ENCODE data around the gene IGFBP2.

The IGFBP2 gene

DNA sequence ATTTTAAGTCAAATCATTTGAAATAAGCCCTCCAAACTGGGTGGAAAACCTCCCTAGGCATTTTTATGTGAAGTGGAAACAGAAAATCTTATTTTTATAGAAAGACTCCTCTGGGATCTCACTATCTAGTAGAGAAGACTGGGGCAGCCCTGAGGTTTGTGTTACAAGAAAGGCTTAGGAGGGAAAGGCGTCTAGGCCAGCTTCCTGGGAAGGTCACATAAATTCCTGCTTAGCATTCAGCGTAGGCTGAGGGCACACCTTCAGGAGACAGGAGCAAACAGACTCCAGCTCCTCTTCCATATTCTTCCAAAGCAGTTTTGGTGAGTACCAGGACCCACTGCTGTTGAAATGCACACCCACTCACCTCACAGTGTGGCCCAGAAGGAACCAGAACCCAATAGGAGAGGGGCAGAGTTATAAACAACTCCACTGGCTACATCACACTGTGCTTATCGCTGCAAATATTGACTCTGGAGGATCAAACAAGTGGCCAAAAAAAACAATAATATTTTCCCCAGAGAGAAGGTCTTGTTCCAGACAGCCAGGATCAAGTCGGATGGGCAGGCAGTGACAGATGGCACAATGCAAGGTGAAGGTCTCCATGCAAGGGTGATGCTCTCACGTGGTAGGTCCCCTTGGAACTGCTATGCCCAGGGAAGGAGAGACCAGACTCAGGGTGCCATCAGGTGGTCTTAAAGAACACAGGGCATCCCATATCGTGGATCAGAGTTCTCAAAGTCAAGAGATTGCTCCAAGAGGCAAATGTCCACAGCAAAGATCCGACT lies 17.7 kb upstream of the IGFBP2 start:
- no peak for DNase-seq (ENCODE audit: low spot score)

DNA sequence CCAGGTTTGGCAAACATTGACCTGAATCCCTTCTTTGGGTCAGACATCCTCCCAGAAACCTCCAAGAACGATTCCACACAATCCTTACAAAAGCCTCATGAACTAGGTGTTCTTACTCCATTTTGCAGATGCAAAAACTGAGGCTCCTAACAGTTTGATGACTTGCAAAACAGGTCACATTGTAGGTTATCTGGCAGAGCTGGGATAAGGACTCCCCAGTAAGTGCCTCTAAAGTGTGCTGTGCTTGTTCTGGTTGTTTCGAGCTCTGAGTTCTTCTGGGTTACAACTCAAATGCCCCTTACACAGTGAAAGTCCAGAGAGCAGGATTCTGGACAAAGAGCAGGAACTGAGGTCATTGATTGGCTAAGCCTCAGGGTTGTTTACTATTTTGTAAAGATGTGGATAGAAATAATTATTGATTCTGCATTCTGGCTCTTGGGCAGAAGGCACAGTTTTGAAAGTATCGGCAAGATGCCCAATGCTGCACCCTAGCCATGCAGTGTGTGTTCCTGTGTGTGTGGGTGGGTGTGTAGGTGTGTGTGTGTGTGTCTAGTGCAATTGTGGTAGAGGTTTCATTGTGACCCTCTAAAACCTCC lies 17.0 kb upstream of the IGFBP2 start:
- no peak for DNase-seq (ENCODE audit: low spot score)

DNA sequence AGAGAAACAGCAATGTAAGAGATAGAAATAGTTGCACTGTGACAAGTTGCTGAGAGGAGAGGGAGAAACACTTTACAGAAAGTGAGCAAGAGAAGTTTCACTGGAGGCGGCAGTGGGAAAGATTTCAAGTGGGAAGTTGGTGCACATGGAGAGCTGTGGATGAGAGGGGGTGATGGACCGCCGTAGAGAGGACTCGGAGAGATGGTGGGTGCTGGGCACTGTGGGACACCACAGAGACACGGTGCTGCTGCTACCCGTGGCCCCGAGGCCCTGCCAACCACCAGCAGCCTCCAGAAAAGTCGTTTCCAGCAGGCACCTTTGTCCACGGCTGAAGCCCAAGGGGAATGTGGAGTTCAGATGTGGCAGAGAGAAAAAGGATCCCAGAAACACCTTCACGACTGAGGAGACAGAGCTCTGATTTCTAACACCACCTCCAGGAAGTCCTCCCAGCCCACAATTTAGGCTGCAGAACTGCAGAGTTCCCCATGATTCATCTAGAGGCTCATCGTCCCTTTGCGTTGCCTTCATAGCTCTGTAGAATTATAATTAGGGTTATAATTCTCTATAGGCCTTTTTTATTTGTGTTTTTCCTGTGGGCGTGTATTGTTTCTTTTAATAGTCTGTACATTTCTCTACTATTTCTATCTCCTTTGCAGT lies 15.9 kb upstream of the IGFBP2 start:
- no peak for DNase-seq (ENCODE audit: low spot score)

DNA sequence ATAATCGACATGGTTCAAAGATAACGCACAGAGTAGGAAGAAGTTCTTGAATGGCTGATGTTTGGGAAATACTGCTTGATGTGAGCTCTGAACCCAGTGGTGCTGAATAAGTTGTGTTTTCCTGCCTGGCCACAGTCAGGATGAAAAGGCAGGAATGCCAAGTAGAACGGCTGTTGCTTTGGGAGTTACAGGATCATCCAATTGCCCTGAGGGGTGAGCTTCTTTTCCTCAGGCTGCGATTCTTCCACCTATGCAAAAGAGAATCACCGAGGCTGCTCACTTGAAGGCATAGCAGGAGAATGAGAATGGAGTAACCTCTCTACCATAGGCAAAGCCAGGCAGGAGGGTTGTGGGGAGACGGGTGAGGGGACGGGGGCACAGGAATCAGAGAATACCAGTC lies 14.4 kb upstream of the IGFBP2 start:
- no peak for DNase-seq (ENCODE audit: low spot score)

DNA sequence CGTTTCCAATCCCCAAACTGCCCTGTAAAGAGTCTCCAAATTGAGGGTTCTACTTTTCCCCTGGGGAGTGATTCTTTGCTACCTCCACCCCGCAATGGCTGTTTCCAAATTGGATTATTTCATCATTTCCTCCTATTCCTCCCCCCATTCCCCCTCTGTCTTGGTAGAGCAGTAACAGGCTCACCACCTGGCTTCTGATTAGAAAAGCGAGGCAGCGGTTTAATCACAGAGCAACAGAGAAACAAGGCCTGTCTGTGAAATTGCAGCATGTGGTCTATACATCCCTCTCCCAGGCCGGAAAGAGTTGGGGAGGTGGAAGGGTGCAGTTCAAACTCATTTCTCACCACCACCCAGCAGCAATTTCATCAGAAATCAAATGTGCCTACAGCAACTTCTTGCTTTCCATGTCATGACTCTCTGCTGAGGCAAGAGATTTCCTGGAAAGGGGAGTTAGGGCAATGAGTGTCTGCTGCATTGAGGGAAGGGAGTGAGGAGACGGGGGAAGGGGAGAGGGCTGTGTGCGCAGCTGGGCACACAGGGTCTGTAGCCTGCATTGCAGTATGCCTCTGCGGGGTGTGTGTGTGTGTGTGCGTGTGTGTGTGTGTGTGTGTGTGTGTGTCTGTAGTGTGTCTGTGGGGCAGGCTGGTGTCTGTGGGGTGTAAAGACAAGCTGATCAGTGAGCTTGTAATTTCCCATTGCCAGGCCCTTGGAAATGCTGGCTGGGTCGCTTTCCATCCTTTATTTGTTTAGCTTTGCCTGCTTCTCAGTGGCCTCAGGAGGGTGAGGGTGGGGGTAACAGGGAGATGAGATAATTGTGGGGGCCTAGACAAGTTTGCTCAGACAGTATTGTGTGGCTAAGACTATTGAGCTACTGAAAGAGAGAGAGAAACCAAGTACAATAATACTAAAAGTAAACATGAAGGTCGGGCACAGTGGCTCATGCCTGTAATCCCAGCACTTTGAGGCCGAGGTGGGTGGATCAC lies 13.5 kb upstream of the IGFBP2 start:
- no peak for DNase-seq (ENCODE audit: low spot score)

DNA sequence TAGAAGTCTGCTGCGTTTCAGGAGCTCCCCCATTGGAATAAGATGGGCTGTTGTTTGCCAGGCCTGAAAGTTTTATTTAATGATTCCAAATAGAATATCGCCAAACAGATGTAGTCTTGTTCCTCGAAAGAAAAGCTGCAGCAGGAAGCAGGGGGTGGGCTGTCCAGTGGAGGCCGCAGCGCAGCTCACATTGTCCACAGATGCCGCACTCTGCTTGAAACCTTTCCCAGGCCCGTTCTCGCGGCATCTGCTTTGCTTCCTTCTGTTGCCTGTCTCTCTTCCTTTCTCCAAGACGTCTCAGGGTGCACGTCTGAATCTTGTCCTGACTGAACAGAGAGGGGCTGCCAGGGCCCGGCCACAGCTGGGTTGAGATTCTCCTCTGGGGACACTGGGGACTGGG lies 12.4 kb upstream of the IGFBP2 start:
- peak; percentile 56 for DNase-seq (ENCODE audit: low spot score)

DNA sequence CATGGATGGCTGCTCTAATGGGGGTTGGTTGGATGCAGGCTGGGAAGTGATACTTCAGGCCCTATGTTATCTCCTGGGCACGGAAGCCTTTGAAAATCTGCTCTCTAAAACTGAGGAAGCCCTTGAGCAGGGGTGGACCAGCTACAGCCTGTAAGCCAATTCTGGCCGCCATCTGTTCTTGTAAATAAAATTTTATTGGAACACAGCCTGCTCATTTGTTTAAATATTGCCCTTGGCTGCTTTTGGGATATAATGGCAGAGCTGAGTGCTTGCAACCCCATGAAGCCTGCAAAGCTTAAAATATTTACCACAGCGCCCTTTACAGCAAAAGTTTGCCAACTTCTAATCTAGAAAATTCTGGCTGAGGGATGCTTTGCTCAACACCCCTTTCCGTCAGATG lies 11.9 kb upstream of the IGFBP2 start:
- no peak for DNase-seq (ENCODE audit: low spot score)

DNA sequence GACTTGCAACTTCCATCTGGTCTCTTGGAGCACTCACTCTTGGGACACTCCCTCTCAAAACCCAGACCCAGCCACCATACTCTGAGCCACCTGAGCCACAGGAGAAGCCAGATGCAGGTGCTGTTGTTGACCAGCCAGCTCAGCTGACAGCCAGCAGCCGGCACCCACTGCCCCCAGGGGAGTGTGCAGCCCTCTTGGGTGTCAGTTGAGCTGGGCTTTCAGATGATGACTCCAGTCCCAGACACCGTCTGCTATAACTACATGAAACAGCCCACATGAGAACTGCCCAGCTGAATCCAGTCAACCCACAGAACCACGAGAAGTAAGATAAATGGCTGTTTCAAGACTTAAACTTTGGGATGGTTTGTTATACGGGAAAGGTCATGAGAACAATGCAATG lies 10.7 kb upstream of the IGFBP2 start:
- DNase-seq (ENCODE audit: low spot score): no peak

DNA sequence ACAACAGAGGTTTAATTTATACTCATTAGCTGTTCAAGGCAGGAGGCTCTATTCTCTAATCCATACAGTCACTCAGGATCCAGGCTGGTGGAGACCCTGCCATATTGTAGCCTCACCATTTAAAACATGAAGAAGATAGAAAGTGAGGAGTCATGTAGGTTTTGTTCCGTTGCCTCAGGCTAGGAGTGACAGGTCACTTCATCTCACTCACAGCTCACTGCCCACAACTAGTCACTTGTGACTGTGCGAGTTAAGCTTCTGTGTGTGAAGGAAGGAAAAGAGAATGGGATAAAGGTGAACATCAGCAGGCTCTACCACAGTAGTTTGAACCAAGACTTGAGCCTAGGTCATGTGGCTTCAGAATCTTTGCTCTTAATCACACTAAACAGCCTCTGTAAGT lies 9.0 kb upstream of the IGFBP2 start:
- no peak for DNase-seq (ENCODE audit: low spot score)

DNA sequence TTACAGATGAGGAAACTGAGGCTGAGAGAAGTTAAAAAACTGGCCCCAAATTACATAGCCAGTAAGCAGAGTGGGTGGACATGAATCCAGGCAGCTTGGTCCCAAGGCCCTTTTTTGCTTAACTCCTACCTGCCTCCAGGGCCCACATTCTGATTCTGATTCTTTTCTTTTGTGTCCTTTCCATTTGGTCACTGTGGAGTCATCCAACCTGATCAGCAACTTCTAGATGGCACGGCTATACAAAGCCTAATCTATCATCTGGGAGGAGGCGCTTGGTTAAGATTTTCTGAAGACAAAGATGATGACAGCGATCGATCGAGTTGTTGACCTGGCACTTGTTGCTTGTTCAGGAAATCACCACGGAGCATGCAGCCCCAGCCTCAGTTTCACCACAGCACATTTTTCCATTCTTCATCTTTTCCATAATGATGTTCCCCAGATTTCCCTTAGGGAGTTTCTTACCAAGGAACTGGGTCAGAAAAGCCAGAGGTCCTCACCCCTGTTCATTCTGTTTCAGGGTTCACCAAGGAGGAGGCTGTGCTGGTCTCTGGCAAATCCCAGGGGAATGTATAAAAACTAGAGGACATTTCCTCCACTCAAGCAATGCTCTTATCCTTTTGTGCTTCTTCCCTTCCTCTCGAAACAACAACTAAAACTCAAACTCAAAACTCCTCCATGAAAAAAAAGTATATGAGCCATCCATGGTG lies 6.9 kb upstream of the IGFBP2 start:
- DNase-seq (ENCODE audit: low spot score): no peak

DNA sequence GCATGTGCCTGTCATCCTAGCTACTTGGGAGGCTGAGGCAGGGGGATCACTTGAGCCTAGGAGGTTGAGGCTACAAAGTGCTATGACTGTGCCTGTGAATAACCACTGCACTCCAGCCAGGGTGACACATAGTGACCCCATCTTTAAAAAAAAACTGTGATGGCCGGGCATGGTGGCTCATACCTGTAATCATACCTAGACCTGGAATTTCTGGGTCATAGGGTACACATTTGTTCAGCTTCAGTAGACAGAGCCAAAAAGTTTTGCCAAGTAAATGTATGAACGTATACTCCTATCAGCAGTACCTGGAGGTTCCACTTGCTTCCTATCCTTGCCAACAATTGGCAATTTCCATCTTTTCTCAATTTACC lies 6.4 kb upstream of the IGFBP2 start:
- no peak for DNase-seq (ENCODE audit: low spot score)

DNA sequence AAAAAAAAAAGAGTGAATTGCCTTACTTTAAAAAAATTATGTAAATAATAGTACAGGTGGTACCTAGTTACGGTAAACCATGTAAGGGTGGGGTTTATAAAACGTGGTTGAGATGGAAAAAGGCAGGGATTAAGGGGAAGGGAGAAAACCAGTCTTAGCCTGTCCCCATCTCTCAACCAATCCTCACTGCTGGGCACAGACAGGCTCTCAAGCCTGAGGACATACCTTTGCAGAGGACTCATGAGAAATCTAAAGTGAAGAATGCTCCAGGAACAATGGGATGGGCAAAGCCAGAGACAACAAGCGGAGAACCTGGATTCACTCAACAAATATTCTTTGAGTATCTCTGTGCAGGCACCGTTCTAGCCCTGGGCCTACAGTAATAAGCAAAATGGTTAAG lies 3.4 kb upstream of the IGFBP2 start:
- no peak for DNase-seq (ENCODE audit: low spot score)

DNA sequence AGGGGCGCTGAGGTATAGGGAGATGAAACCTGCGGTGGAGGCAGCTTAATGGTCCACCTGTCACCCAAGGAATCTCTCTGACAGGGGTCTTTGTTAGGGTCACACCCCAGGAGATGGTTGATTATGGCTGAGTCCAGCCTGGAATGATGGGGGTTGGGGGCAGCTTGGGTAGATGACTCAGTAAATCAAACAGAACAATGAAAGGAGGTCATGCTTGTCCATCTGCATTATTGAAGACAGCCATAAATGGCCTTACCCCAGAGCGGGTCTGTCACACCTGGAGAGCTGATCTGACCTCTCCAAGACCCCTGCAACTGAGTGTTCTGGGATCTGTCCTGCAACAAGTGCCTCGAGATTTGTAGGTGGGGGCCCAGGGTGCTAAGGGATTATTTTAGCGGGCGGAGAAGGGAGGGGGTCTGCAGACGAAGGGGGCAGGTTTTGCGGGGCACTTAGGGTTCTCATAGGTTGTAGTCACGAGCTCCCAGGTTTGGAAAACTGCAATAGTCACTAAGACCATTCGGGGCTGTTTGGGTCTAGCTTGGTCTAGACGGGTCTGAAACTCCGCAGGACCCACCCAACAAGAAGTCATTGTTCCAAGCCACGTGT lies 771 bp upstream of the IGFBP2 start:
- no peak for DNase-seq (ENCODE audit: low spot score)

DNA sequence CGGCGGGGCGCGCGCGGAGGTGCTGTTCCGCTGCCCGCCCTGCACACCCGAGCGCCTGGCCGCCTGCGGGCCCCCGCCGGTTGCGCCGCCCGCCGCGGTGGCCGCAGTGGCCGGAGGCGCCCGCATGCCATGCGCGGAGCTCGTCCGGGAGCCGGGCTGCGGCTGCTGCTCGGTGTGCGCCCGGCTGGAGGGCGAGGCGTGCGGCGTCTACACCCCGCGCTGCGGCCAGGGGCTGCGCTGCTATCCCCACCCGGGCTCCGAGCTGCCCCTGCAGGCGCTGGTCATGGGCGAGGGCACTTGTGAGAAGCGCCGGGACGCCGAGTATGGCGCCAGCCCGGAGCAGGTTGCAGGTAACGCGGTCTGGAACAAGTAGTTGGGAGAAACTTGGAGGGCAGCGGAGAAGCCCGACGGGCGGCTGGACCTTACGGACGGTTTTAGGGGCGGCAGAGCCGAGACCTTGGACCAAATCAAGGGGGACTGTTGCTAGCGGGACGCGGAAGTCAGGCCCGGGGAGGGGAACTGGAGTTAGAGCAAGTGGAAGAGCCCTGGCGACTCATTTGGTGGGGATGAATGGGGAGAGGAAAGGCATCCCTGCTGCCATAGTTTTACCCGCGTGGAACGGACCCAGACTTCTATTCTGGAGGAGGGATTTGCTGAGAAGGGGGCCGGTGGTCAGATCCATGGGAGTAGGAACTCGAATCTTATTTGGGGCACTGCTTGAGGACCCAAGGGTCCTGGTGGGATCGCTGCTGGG lies 573 bp downstream of the IGFBP2 start:
- DNase-seq (ENCODE audit: low spot score): peak; percentile 47

DNA sequence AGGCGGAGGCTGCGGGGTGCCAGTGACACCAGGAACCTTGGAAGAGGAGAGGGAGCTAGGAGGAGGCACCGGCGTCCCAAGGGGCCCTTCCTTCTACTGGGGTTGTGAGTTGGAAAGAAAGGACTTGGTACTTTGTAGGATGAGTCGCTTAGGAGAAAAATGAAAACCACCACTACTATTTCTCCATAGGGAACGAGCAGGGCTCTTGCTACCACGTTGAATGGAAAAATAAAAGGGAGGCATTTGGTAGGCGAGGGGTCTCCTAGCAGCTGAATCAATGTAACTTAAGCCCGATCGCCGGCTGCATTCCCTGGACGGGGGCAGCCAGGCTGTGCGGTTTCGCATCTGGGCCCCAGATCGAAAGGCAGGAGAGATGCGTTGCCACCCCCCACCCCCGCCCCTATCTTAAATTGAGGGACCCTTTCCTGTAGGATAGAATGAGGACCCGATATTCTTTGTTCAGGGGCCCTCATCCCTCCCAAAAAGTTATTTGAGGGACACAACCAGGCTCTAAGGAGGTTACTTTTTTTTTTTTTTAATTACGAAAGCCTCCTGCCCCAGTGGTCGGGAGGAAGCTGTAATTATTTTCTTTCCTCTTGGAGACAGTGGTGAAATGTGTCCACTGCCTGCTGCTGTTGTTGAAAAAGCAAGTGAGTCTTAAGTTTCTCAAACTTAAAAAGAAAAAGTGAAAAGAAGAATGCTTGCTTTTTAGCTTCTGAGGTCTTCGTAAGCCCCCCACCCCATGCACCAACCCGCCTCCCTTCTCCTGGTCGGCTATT lies 1.3 kb downstream of the IGFBP2 start:
- DNase-seq (ENCODE audit: low spot score): no peak

DNA sequence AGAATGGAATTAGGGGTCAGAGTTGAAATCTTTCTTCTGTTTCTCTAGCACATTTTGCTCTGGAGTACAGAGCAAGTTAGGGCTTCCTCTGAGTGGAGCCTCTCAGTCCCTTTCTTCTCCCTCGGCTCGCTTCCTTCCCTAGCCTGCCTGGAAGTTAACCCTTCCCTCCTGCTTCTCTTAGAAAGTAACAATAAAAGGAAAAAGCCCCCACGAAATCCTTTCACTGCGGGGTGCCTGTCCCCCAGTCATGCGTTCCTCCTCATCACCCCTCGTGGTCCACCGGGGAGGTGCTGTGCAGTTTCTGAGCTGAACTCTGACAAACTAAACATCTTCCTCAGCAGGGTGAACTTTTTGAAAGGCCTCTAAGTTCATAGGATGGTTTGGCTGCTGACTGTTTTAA lies 2.0 kb downstream of the IGFBP2 start:
- no peak for DNase-seq (ENCODE audit: low spot score)

DNA sequence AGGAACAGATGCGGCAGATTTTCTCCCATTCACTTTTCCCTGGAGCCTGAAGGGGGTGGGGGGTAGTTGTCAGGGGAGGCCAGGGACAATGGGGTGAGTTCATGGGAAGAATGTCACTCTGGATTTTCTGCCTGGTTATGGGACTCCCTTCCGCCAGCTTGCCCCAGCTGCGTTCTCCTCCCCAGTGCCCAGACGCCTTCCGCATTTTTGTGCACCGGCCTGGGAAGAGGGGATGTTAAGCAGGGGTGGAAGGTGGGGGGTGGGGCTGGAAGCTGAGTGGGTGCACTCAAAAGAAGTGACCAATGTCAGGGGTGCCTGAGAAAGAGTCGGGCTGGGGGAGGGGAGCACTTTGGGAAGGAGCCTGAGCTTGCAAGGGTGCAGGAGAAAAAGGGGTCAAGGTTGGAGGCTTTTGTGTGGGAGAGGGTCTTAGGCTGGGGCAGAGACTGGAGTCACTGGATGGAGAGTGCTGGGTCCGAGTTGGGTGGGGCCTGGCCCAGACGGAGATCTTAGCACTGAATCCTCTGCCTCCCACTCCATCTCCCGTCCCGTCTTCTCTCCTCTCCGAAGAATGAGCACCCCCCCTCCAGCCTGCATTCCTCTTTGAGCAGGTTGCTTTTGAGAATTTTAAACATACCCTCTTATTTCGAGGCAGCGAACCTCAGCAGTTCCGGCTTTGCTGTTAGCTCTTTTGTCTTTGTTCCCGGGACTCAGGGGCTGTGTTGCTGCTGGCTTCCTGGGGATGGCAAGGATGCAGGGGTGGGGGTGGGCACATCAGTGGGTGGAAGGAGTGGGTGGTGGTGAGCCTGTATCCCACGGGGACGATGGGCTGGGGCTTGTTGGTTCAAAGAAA lies 2.7 kb downstream of the IGFBP2 start:
- DNase-seq (ENCODE audit: low spot score): no peak

DNA sequence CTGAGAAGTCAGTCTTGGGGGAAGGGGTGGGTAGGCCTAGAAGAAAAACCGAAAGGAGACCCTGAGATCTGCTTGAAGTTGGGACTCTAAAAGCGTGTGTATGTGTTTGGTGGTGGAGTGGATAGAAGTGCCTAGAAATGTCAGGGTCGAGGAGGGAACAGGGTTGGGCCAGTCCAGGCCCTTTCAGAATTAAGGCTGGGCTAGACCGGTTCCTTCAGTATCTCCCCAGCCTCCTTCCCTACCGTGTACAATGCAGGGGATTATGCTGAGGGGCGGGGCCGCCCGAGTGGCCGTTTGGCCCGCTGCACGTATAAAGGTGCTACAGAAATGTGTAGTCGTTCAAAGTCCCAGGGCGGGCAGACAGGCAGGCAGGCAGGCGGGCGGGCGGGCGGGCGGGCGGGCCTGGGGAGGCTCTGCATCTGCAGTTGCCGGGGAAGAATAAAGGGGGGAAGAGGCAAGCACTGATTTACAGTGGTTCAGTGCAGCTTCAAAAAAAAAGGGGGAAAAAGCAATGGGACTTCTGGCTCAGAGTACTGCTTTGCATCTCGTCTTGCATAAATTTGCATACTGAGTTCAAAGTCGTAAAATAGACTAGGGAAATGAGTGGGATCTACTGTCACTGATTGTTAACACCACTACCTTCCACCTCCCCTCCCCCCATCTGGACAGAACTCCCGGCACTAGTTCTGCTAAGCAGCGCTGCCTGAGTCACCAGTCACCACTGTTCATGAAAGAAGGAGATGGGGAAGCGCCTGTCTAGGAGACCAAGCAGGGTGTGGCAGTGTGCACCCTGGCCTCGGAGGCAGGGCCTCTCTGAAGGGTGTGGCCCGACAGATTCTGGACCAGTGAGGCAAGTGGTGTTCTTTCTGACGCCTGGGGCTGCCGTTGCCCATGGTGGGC lies 3.6 kb downstream of the IGFBP2 start:
- DNase-seq (ENCODE audit: low spot score): no peak

Data from AG20443 (cell line).